Breast epithelium (tissue), 3 donors: Measurements from ENCODE around the gene RGS9.

ENCODE experiments used
- POLR2A ChIP-seq: fragments of 450-650 bp; IDR thresholded peaks from one replicate; pipeline ENCODE4 v1.6.1; 2016; ENCODE audit warnings: antibody characterized with exemption, mild to moderate bottlenecking, moderate library complexity
- TF ChIP-seq, protein P1 (sequence below), 3 donors: fragments of 450-650 bp; IDR thresholded peaks; one replicate each; pipeline ENCODE4 v1.5.1; 2016 to 2017; ENCODE audit warnings: antibody characterized with exemption in 3 of 3, mild to moderate bottlenecking in 3 of 3, moderate library complexity in 3 of 3

DNA sequence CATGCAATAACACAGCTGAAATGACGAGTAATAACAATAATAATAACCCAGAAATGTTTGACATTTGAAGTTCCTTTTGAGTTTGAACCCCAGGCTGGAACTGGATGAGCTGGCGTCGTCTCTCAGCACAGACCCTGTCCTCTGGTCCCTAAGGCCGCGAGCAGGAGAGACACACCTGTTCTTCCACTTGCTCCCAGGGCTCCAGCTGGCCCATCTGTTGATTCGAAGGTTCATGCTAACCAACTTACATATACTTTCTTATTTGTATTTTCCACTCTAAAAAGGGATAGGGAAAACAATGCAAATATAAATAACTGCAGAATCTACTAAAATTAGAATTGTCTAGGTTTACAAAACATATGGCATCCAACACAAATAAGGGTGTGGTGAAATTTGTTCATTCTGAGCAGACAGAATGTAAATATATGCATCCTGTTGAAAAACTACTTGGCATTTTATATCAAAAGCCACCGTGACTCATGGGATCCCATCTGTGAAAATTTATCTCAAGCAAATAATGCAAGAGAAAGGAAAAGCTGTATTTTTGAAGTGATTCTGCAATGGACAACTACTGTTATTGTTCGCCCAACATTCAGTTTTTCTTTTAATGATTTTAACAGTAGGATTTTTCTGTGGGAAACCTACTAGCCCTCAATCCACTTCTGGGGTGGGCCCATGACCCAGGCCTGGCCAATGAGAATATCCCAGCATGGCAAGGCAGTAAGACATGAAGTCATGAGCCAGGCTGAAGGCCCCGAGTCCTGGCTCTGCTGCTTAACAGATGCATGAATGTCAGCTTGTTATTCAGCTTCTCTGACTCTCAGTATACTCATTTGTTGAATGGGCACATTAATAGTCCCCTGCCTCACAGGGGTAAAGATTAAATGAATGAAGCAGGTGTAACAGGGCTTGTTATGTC is 13.2 kb upstream of the RGS9 start:
- TF ChIP-seq, protein P1, sequence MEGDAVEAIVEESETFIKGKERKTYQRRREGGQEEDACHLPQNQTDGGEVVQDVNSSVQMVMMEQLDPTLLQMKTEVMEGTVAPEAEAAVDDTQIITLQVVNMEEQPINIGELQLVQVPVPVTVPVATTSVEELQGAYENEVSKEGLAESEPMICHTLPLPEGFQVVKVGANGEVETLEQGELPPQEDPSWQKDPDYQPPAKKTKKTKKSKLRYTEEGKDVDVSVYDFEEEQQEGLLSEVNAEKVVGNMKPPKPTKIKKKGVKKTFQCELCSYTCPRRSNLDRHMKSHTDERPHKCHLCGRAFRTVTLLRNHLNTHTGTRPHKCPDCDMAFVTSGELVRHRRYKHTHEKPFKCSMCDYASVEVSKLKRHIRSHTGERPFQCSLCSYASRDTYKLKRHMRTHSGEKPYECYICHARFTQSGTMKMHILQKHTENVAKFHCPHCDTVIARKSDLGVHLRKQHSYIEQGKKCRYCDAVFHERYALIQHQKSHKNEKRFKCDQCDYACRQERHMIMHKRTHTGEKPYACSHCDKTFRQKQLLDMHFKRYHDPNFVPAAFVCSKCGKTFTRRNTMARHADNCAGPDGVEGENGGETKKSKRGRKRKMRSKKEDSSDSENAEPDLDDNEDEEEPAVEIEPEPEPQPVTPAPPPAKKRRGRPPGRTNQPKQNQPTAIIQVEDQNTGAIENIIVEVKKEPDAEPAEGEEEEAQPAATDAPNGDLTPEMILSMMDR (IDR thresholded peaks at IDR 0.05), result no peak
- TF ChIP-seq POLR2A, result no peak
